K562 (cell line): ENCODE results near the gene GCGR. TPM values are rescaled to one million over a fixed set of nuclear protein-coding genes. Genes with fewer than 3 reads are reported as not detected.

Source experiments
- CHD1 ChIP-seq: fragments of 200-600 bp; sonication (generic); IDR thresholded peaks from one replicate; pipeline ENCODE4 v1.6.1; 2012; ENCODE audit warnings: mild to moderate bottlenecking, moderate library complexity, low read length, inconsistent platforms
- DACH1 ChIP-seq: fragments of 450-650 bp; IDR thresholded peaks from 2 replicates; pipeline ENCODE4 v1.6.1; 2018; ENCODE audit not compliant: partially characterized antibody
- ELF2 ChIP-seq: fragments of 250-450 bp; sonication (Bioruptor Pico); IDR thresholded peaks from 2 replicates; pipeline ENCODE4 v1.5.0; 2021; ENCODE audit warnings: mild to moderate bottlenecking
- KDM5B ChIP-seq: fragments of 200-600 bp; sonication (generic); IDR thresholded peaks from 2 replicates; pipeline ENCODE4 v1.6.1; 2012; ENCODE audit warnings: low read depth, mild to moderate bottlenecking, moderate library complexity, low read length, control low read depth, inconsistent platforms; ENCODE audit not compliant: insufficient replicate concordance
- KLF1 ChIP-seq: fragments of 450-650 bp; IDR thresholded peaks from 2 replicates; pipeline ENCODE4 v1.6.1; 2016; ENCODE audit warnings: missing genetic modification characterization, missing compliant biosample characterization
- MEIS2 ChIP-seq: fragments of 450-650 bp; IDR thresholded peaks from 2 replicates; pipeline ENCODE4 v1.6.1; 2014; ENCODE audit warnings: mild to moderate bottlenecking; ENCODE audit not compliant: partially characterized antibody
- NEUROD1 ChIP-seq: fragments of 150-350 bp; IDR thresholded peaks from 2 replicates; pipeline ENCODE4 v1.6.1; 2014; ENCODE audit warnings: borderline replicate concordance, low read length, low read depth; ENCODE audit not compliant: partially characterized antibody
- NR3C1 ChIP-seq: sonication (generic); formaldehyde crosslinking; IDR thresholded peaks from 2 replicates; pipeline ENCODE4 v1.8.1; 2022; ENCODE audit warnings: missing genetic modification reagents
- NR4A1 ChIP-seq, 2 experiments: fragments of 250-450 bp in 1 of 2; fragments of 450-650 bp in 1 of 2; sonication (Bioruptor Pico) in 1 of 2; IDR thresholded peaks; 2 replicates each; pipeline versions ENCODE4 v1.4.0 to v1.6.1; 2016 to 2020; ENCODE audit warnings: mild to moderate bottlenecking in 2 of 2, missing compliant biosample characterization in 1 of 2, missing genetic modification characterization in 1 of 2, moderate library complexity in 1 of 2
- POLR2G ChIP-seq: fragments of 200-400 bp; formaldehyde crosslinking; IDR thresholded peaks from 2 replicates; pipeline ENCODE4 v1.6.1; 2017; ENCODE audit warnings: low read depth, mild to moderate bottlenecking, antibody characterized with exemption, low read length, moderate library complexity
- PTTG1 ChIP-seq: fragments of 450-650 bp; IDR thresholded peaks from 2 replicates; pipeline ENCODE4 v1.6.1; 2016; ENCODE audit warnings: low read depth, mild to moderate bottlenecking, missing genetic modification characterization, missing compliant biosample characterization
- RAD51 ChIP-seq: fragments of 450-650 bp; IDR thresholded peaks from 2 replicates; pipeline ENCODE4 v1.7.1; 2016; ENCODE audit warnings: low read depth, mild to moderate bottlenecking, borderline replicate concordance
- TAF7 ChIP-seq: fragments of 450-650 bp; IDR thresholded peaks from 2 replicates; pipeline ENCODE4 v1.6.1; 2016; ENCODE audit warnings: missing genetic modification characterization, missing compliant biosample characterization
- ZBTB17 ChIP-seq: fragments of 450-650 bp; formaldehyde crosslinking; IDR thresholded peaks from 2 replicates; pipeline ENCODE4 v1.4.0; 2020; ENCODE audit warnings: mild to moderate bottlenecking
- ZBTB7A ChIP-seq: IDR thresholded peaks from 2 replicates; pipeline ENCODE4 v1.6.1; 2011; ENCODE audit warnings: low read depth, mild to moderate bottlenecking, low read length, moderate library complexity, borderline replicate concordance; ENCODE audit not compliant: control insufficient read depth
- ZNF124 ChIP-seq: sonication (generic); formaldehyde crosslinking; IDR thresholded peaks from 2 replicates; pipeline ENCODE4 v1.8.1; 2022; ENCODE audit warnings: missing genetic modification reagents
- ZNF431 ChIP-seq: sonication (generic); formaldehyde crosslinking; IDR thresholded peaks from 2 replicates; pipeline ENCODE4 v1.8.0; 2022; ENCODE audit warnings: mild to moderate bottlenecking, missing genetic modification reagents
- ZNF589 ChIP-seq: fragments of 200-800 bp; sonication (Bioruptor generic); IDR thresholded peaks from 2 replicates; pipeline ENCODE4 v1.6.1; 2016; ENCODE audit warnings: low read depth, missing genetic modification characterization, missing compliant biosample characterization
- polyA plus RNA-seq, 8 experiments: library from polyadenylated mRNA; depleted of rRNA in 4 of 8; stranded (reverse) in 5 of 8; unstranded in 3 of 8; fragments of >200 nt; fragmentation: Nextera tagmentation in 2 of 8; fragmentation: Illumina TruSeq in 1 of 8; extraction: Ambion mirVana in 2 of 8; extraction: Trizol in 1 of 8; gene quantifications; 2 replicates each; pipeline versions ENCODE4 v1.2.1 to v1.2.3, GENCODE V29; 2011 to 2014; ENCODE audit warnings: inconsistent platforms in 1 of 8, missing spikeins in 1 of 8
- total RNA-seq, 7 experiments: library from RNA; depleted of rRNA in 6 of 7; stranded (reverse); fragments of >200 nt in 6 of 7; fragmentation: Illumina TruSeq in 2 of 7; extraction: Trizol in 2 of 7; gene quantifications; 2 replicates each; pipeline versions ENCODE4 v1.2.1 to v1.2.3, GENCODE V29; 2011 to 2021; ENCODE audit warnings: low replicate concordance in 1 of 7
- TF ChIP-seq, protein P1 (sequence below): fragments of 450-650 bp; formaldehyde crosslinking; IDR thresholded peaks from 2 replicates; pipeline ENCODE4 v1.4.0; 2022; ENCODE audit warnings: mild to moderate bottlenecking, moderate library complexity
- TF ChIP-seq, protein P2 (sequence below): IDR thresholded peaks from 2 replicates; pipeline ENCODE4 v1.6.1; 2014; ENCODE audit warnings: antibody characterized with exemption
- TF ChIP-seq, protein P3 (sequence below), 2 experiments: IDR thresholded peaks; 2 replicates each; pipeline ENCODE4 v1.6.1; 2012; ENCODE audit warnings: improper control_type of control experiment in 2 of 2, low read depth in 2 of 2, low read length in 2 of 2, borderline replicate concordance in 1 of 2
- TF ChIP-seq, protein P4 (sequence below): sonication (generic); formaldehyde crosslinking; IDR thresholded peaks from 2 replicates; pipeline ENCODE4 v1.8.0; 2022; ENCODE audit warnings: mild to moderate bottlenecking, missing genetic modification reagents

The GCGR gene
- total and polyA plus RNA-seq, 9 of the 15 experiments (the other 6 are each of a cell fraction or from before 2014, with no cell fraction given): not detected

DNA sequence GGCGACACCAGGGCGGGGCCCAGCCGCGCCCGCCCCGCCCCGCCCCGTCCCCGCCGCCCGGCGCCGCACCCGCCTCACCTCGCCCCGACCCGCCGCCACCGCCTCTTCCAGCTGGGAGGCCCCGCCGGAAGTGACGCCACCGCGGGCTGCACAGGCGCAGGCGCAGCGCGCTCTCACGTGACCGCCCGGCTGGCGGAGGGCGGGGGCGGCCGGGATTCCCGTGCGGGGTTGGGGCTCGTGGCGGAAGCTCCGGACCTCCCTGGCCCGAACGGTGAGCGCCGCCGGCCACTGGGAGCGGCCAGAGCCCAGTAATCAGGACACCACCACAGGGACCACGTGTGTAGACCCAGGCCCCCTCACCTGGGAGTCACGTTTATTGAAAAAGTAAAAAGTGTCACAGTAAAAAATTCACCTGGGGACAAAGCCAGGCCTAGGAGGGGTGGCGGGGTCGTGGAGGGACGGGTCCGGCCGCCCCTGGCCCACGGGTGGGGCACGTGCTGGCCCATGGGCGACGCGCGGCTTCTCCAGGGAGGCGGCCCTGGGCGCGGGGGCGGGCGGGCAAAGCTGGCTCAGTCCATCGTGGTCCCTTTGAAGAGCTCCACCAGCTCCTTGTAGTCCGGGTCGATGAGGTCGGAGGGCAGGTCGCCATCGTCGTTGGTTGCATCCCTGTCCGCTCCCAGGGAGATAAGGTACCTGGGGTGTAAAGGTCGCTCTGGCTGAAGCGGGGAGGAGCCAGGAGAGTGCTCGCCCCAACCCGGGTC is 29.4 kb downstream of the GCGR start, which contains the start of gene MCRIP1 (continued):
- TF ChIP-seq, protein P1, sequence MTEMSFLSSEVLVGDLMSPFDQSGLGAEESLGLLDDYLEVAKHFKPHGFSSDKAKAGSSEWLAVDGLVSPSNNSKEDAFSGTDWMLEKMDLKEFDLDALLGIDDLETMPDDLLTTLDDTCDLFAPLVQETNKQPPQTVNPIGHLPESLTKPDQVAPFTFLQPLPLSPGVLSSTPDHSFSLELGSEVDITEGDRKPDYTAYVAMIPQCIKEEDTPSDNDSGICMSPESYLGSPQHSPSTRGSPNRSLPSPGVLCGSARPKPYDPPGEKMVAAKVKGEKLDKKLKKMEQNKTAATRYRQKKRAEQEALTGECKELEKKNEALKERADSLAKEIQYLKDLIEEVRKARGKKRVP (CRISPR knock-in tag): 0 out of 2 replicates have a peak, but pooled peaks have one; percentile 44
- no peak for TF ChIP-seq ZNF124 (CRISPR knock-in tag)
- no peak for TF ChIP-seq ELF2 (CRISPR knock-in tag)
- no peak for TF ChIP-seq NR4A1 (CRISPR knock-in tag; IDR thresholded peaks at IDR 0.05)
- 0 out of 2 replicates have a peak, but pooled peaks have one; percentile 67 for TF ChIP-seq NR4A1 (tag; IDR thresholded peaks at IDR 0.05)
- peak; percentile 90 for TF ChIP-seq POLR2G
- TF ChIP-seq, protein P2, sequence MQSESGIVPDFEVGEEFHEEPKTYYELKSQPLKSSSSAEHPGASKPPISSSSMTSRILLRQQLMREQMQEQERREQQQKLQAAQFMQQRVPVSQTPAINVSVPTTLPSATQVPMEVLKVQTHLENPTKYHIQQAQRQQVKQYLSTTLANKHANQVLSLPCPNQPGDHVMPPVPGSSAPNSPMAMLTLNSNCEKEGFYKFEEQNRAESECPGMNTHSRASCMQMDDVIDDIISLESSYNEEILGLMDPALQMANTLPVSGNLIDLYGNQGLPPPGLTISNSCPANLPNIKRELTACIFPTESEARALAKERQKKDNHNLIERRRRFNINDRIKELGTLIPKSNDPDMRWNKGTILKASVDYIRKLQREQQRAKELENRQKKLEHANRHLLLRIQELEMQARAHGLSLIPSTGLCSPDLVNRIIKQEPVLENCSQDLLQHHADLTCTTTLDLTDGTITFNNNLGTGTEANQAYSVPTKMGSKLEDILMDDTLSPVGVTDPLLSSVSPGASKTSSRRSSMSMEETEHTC: peak; percentile 94
- TF ChIP-seq PTTG1: no peak
- TF ChIP-seq, protein P3, sequence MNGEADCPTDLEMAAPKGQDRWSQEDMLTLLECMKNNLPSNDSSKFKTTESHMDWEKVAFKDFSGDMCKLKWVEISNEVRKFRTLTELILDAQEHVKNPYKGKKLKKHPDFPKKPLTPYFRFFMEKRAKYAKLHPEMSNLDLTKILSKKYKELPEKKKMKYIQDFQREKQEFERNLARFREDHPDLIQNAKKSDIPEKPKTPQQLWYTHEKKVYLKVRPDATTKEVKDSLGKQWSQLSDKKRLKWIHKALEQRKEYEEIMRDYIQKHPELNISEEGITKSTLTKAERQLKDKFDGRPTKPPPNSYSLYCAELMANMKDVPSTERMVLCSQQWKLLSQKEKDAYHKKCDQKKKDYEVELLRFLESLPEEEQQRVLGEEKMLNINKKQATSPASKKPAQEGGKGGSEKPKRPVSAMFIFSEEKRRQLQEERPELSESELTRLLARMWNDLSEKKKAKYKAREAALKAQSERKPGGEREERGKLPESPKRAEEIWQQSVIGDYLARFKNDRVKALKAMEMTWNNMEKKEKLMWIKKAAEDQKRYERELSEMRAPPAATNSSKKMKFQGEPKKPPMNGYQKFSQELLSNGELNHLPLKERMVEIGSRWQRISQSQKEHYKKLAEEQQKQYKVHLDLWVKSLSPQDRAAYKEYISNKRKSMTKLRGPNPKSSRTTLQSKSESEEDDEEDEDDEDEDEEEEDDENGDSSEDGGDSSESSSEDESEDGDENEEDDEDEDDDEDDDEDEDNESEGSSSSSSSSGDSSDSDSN (IDR thresholded peaks at IDR 0.05; ENCODE audit: borderline replicate concordance in 1 of 2, low read depth in 2 of 2, low read length in 2 of 2): 0 out of 4 replicates have a peak, but pooled peaks of 1 of the 2 experiments have one; percentile 23
- TF ChIP-seq ZNF589 (CRISPR knock-in tag): peak; percentile 65; the same call in 1 of the 2 replicates
- peak; percentile 19 for TF ChIP-seq NEUROD1
- peak; percentile 53 for TF ChIP-seq MEIS2
- no peak for TF ChIP-seq NR3C1
- 0 out of 2 replicates have a peak, but pooled peaks have one; percentile 31 for TF ChIP-seq ZBTB17 (CRISPR knock-in tag)
- TF ChIP-seq, protein P4, sequence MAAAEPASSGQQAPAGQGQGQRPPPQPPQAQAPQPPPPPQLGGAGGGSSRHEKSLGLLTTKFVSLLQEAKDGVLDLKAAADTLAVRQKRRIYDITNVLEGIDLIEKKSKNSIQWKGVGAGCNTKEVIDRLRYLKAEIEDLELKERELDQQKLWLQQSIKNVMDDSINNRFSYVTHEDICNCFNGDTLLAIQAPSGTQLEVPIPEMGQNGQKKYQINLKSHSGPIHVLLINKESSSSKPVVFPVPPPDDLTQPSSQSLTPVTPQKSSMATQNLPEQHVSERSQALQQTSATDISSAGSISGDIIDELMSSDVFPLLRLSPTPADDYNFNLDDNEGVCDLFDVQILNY: peak; percentile 89
- TF ChIP-seq KDM5B: peak; percentile 74
- 0 out of 2 replicates have a peak, but pooled peaks have one; percentile 45 for TF ChIP-seq TAF7
- peak; percentile 25; the same call in 1 of the 2 replicates for TF ChIP-seq KLF1 (tag)
- TF ChIP-seq ZNF431 (CRISPR knock-in tag): no peak
- peak; percentile 69; the same call in 1 of the 2 replicates for TF ChIP-seq ZBTB7A
- peak; percentile 77 for TF ChIP-seq CHD1
- TF ChIP-seq DACH1: peak; percentile 72
- peak; percentile 71 for TF ChIP-seq RAD51
